ENCODE measurements around the gene IRF2.
"Not testable (repeated sequence)": the region's sequence is repeated elsewhere in the genome, so short reads cannot be mapped to it uniquely, and the experiment has no call there.

The IRF2 gene

GRCh38 chr4:184346682-184347081 lies 127.7 kb downstream of the IRF2 start:
- no peak for DNase-seq (ENCODE audit: low spot score)

DNA sequence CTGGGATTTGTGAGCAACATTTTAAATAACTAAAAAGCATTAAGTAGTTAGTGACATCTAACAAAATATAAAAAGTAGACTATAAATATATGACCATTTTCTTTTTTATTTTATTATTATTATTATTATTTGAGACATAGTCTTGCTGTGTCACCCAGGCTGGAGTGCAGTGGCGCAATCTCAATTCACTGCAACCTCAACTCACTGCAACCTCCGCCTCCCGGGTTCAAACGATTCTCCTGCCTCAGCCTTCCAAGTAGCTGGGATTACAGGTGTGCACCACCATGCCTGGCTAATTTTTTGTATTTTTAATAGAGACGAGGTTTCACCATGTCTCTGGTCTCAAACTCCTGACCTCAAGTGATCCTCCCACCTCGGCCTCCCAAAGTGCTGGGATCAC lies 128.1 kb downstream of the IRF2 start:
- not testable (repeated sequence) for DNase-seq (ENCODE audit: low spot score)

DNA sequence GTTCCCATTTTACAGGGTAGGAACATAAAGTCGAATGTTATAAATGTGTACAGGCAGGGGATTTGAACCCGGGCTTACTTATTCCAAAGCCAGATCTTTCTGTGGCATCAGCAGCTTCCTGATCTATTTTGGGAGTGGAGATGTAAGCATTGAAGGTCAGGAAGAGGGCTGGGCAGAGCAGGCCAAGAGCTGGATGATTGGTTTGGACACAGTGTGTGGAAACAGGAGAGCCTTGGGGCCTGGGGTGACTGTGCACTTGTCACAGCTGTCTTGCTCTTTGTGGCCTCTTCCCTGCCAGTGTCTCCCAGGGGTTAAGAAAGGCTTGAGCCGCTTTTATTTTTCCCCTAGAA lies 128.8 kb downstream of the IRF2 start:
- DNase-seq (ENCODE audit: low spot score): no peak

- no peak for DNase-seq (ENCODE audit: low spot score)
Observed at GRCh38 chr4:184344899-184345572, 129.3 kb downstream of the IRF2 start.

DNA sequence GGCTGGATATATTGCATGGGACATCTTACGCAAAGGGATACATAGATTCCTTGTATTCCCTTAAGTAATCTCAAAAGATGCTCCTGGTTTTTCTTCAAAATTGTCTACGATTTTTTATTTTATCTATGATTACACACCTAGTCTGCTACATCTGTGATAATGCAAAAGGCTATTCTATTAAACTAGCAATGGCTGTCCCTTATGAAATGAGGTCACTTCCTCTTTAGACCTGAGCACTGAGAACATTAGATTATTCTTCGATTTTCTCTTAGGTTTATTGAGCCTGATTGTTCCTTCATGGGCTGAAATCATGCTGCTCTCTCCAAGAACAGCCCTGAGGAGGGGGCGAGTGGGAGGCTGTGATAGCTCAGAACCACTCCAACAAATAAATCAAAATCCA lies 129.9 kb downstream of the IRF2 start:
- DNase-seq (ENCODE audit: low spot score): no peak

GRCh38 chr4:184343502-184344177 lies 130.7 kb downstream of the IRF2 start:
- DNase-seq (ENCODE audit: low spot score): peak; percentile 77

DNA sequence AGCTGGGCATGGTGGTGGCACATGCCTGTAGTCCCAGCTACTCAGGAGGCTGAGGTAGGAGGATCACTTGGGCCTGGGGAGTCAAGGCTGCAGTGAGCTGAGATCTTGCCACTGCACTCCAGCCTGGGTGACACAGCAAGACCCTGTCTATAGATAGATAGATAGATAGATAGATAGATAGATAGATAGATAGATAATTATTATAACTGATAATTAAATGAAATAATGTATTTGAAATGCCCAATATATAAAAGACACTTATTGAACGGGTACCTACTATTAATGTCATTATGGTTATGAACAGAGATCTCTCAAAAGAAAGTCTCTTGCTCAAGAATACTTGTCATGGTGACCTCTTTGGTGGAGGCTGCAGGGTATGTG lies 131.5 kb downstream of the IRF2 start:
- not testable (repeated sequence) for DNase-seq (ENCODE audit: low spot score)

DNA sequence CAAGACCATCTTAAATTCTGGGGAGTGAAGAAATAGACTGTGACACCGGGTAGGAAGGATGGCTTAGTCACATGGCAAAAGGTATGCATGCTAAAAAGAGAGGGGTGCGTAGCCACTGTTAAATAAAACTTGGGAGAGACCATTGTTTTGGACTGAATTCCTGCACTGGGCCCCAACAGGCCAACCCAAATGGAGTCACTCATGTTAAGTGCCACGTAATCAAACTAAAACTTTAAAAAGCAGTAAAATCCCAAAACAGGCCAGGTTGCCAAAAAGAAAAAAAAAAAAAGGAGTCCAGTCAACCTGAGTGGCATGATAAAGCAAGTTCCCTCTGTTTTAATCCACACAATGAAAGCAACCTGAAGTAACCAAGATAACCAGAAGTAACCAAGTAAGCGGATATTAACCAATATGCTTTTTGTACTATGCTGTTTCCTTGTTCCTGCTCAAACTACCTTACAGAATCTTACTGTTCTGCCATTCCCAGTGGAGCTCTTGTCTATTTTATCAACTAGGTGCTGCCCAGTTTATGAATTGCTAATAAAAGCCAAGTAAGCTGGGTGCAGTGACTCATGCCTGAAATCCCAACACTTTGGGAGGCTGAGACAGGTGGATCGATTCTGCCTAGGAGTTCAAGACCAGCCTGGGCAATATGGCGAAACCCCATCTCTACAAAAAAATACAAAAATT lies 132.0 kb downstream of the IRF2 start:
- DNase-seq (ENCODE audit: low spot score): no peak

- not testable (repeated sequence) for DNase-seq (ENCODE audit: low spot score)
Observed at GRCh38 chr4:184339398-184340193, 134.8 kb downstream of the IRF2 start.

DNA sequence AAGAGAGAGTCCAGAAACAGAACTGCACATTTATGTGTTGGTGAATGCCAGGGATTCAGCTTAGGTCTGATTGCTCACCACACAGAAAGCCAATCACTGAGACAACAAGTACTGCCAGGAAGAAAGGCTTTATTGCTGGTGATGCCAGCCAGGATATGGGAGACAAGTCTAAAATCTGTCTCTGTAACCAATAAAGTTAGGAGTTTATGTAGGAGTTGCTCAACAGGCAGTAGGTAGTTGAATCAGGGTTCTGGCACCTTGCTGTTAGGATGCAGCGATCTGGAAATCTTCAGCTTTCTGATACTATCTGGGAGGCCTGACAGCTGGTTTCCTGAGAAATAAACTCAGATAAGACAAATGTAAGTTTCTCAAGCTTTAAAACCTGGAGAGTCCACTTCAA lies 136.4 kb downstream of the IRF2 start:
- no peak for DNase-seq (ENCODE audit: low spot score)
